ENCODE measurements around the gene OSBPL10.

DNA sequence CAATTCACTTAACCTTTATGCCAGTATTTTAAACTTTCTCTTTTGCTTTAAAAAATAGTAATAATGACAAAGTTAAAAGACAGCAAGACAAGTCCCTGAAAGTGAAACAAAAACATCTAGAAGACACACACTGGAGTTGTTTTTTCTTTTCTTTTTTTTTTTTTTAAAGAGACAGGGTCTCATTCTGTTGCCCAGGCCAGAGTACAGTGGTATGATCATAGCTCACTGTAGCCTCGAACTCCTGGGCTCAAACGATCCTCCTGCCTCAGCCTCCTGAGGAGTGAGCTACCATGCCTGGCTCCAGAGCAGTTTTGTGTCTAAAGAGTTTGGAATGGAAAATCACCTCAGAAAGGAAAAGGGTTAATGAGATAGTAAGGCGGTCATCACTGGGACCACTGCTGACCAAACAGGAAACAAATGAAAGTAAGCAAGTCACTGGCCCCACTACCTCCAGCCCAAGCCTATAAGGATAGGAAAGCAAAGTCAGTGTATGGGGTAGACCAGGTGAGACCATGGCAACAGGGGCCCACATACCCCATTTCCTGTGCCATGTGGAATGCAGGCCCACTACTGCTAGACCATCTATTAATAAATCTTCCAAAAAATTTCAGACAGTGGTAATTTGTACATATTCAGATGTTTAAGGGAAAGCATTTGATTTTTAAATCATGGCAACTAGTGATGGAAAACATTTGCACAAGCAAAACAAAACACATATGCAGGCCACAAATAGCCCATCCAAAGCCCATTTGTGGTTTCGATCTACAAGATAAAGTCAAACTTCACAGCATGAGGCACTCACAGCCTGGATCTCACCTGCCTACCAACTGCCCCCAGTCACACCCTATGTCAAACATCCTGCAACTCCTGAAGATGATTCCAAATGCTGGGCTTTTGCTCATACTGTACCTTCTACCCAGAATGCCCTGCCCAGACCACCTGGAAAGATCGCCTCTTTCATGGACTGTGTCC lies 62.6 kb downstream of the OSBPL10 start:
- TF ChIP-seq RAD21 (IDR thresholded peaks at IDR 0.05 in 1 of 2, conservative IDR thresholded peaks at IDR 0.05 in 1 of 2; ENCODE audit: low read depth in 2 of 2, low read length in 2 of 2) (no peak), CBX5 (IDR thresholded peaks at IDR 0.05; ENCODE audit: low read depth, low read length) (no peak), POU5F1 (IDR thresholded peaks at IDR 0.05; ENCODE audit: low read depth, low read length) (no peak), EZH2 (IDR thresholded peaks at IDR 0.05; ENCODE audit: low read depth, low read length, severe bottlenecking) (no peak), POLR2AphosphoS5 (IDR thresholded peaks at IDR 0.05; ENCODE audit: low read depth, low read length) (no peak), KDM1A (IDR thresholded peaks at IDR 0.05; ENCODE audit: borderline replicate concordance, low read length) (no peak), MAFK (IDR thresholded peaks at IDR 0.05; ENCODE audit: low read depth, low read length) (no peak), CEBPB (IDR thresholded peaks at IDR 0.05; ENCODE audit: low read depth, low read length) (no peak), RFX5 (IDR thresholded peaks at IDR 0.05; ENCODE audit: borderline replicate concordance, low read depth, low read length) (no peak)
- TF ChIP-seq, protein P1, sequence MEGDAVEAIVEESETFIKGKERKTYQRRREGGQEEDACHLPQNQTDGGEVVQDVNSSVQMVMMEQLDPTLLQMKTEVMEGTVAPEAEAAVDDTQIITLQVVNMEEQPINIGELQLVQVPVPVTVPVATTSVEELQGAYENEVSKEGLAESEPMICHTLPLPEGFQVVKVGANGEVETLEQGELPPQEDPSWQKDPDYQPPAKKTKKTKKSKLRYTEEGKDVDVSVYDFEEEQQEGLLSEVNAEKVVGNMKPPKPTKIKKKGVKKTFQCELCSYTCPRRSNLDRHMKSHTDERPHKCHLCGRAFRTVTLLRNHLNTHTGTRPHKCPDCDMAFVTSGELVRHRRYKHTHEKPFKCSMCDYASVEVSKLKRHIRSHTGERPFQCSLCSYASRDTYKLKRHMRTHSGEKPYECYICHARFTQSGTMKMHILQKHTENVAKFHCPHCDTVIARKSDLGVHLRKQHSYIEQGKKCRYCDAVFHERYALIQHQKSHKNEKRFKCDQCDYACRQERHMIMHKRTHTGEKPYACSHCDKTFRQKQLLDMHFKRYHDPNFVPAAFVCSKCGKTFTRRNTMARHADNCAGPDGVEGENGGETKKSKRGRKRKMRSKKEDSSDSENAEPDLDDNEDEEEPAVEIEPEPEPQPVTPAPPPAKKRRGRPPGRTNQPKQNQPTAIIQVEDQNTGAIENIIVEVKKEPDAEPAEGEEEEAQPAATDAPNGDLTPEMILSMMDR (IDR thresholded peaks at IDR 0.05; ENCODE audit: control extremely low read depth in 1 of 3, insufficient read depth in 1 of 3, low read depth in 1 of 3, low read length in 3 of 3) = no peak
